Measurements from ENCODE around the gene HEATR1. TPM values are rescaled to one million over a fixed set of nuclear protein-coding genes. Genes with fewer than 3 reads are reported as not detected.

HEATR1 gene
- total and polyA plus RNA-seq, 2 donors (not counting 1 experiment from before 2014, with no cell fraction given) = 6.1 to 50.6 TPM

DNA sequence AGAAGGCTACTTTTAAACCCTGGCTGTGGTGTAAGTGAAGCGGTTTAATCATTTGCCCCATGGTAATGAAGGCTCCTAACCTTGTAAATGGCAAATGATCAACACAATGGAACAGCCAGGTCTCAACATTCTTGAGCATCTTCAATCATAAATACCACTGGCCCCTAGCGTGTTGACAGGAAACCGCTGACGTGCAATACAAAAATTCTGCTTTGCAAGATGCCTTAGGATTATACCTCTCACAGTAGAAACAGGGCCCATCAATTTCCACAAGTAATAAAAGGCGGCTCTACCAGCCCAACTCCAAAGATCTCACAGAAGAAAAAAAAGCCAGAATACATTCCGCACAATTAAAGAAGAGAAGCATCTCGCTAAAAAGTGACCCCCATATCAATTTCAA lies 47.7 kb downstream of the HEATR1 start:
- TF ChIP-seq EZH2 (IDR thresholded peaks at IDR 0.05; ENCODE audit: borderline replicate concordance, insufficient read depth, low read depth, low read length, poor library complexity, severe bottlenecking) = no peak
- TF ChIP-seq, protein P1, sequence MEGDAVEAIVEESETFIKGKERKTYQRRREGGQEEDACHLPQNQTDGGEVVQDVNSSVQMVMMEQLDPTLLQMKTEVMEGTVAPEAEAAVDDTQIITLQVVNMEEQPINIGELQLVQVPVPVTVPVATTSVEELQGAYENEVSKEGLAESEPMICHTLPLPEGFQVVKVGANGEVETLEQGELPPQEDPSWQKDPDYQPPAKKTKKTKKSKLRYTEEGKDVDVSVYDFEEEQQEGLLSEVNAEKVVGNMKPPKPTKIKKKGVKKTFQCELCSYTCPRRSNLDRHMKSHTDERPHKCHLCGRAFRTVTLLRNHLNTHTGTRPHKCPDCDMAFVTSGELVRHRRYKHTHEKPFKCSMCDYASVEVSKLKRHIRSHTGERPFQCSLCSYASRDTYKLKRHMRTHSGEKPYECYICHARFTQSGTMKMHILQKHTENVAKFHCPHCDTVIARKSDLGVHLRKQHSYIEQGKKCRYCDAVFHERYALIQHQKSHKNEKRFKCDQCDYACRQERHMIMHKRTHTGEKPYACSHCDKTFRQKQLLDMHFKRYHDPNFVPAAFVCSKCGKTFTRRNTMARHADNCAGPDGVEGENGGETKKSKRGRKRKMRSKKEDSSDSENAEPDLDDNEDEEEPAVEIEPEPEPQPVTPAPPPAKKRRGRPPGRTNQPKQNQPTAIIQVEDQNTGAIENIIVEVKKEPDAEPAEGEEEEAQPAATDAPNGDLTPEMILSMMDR (IDR thresholded peaks at IDR 0.05) = no peak
- ChIA-PET CTCF (no interaction called here), POLR2A (no interaction called here)
- no peak overlapping the region for H3K27ac Mint-ChIP-seq
- Histone ChIP-seq H4K20me1 (ENCODE audit: control insufficient read depth, insufficient read depth, low read length, poor library complexity, severe bottlenecking) (no peaks in the 10 kb centered on the region), H2AFZ (ENCODE audit: insufficient read depth, low read depth, low read length, poor library complexity, severe bottlenecking) (no peak overlapping the region), H3K4me2 (replicated peaks; ENCODE audit: low read depth, low read length, poor library complexity, severe bottlenecking) (no peak overlapping the region), H3K4me3 (ENCODE audit: control extremely low read depth in 1 of 5, extremely low read depth in 1 of 5, insufficient read depth in 1 of 5, low read depth in 2 of 5, low read length in 4 of 5) (no peak overlapping the region), H3K79me2 (ENCODE audit: control insufficient read depth, insufficient read depth, low read length) (no peaks in the 10 kb centered on the region), H3K4me1 (ENCODE audit: control insufficient read depth in 2 of 2, insufficient read depth in 2 of 2, low read length in 2 of 2) (no peaks in the 10 kb centered on the region), H3K9ac (ENCODE audit: low read length) (no peak overlapping the region), H3K9me3 (ENCODE audit: control extremely low read depth in 1 of 3, control insufficient read depth in 2 of 3, insufficient read depth in 1 of 3, low read length in 2 of 3) (no peaks in the 10 kb centered on the region), H3K27me3 (replicated peaks in 1 of 4; ENCODE audit: control extremely low read depth in 1 of 4, control insufficient read depth in 3 of 4, insufficient read depth in 4 of 4, low read length in 3 of 4) (no peaks in the 10 kb centered on the region), H3K36me3 (replicated peaks in 1 of 2; ENCODE audit: control extremely low read depth in 1 of 2, control insufficient read depth in 1 of 2, extremely low read depth in 1 of 2, insufficient read depth in 2 of 2, low read length in 1 of 2) (peaks cover 3 to 93% of the 10 kb centered on the region in 2 experiments), H3K27ac (ENCODE audit: low read length in 2 of 2) (no peak overlapping the region)
- no peaks in the 10 kb centered on the region for H3K27me3 Mint-ChIP-seq
- no peaks in the 10 kb centered on the region for H3K9me3 Mint-ChIP-seq (ENCODE audit: insufficient read depth)
- H3K4me3 Mint-ChIP-seq = no peak overlapping the region
- no peaks in the 10 kb centered on the region for H3K4me1 Mint-ChIP-seq
- 100% methylated on average over 4 of the region's 7 CpGs for WGBS (ENCODE audit: insufficient coverage)
- no peak for ATAC-seq (ENCODE audit: low read depth)
- no peak for DNase-seq
- intact Hi-C loops (cut with micrococcal nuclease) = no loop called here

DNA sequence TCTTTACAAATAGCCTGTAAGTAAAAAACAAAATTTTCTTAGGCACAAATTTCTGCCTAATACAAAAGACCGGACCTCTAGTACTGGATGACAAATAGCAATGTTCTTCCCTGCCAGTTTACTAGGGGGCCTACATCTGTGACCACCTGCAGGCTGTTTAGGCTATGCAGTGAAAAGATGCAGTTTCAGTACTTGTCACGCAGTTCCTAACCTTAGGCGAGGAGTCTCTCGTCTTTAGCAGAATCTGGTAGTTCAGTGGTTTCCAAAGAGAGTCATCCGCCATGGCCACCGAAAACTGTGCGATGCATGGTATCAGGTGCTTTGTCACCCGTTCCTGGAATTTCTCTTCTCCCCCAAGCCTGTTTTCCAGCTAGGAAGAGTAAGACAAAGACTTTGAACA lies 50.9 kb downstream of the HEATR1 start:
- Mint-ChIP-seq H3K9me3 (ENCODE audit: insufficient read depth) (no peaks in the 10 kb centered on the region), H3K27me3 (no peaks in the 10 kb centered on the region), H3K27ac (no peak overlapping the region), H3K4me1 (no peaks in the 10 kb centered on the region), H3K4me3 (no peak overlapping the region)
- POLR2A ChIA-PET = no interaction called here
- Histone ChIP-seq H3K4me2 (replicated peaks; ENCODE audit: low read depth, low read length, poor library complexity, severe bottlenecking) (no peak overlapping the region), H3K4me1 (ENCODE audit: control insufficient read depth in 2 of 2, insufficient read depth in 2 of 2, low read length in 2 of 2) (no peaks in the 10 kb centered on the region), H3K9me3 (ENCODE audit: control extremely low read depth in 1 of 3, control insufficient read depth in 2 of 3, insufficient read depth in 1 of 3, low read length in 2 of 3) (no peaks in the 10 kb centered on the region), H3K36me3 (replicated peaks in 1 of 2; ENCODE audit: control extremely low read depth in 1 of 2, control insufficient read depth in 1 of 2, extremely low read depth in 1 of 2, insufficient read depth in 2 of 2, low read length in 1 of 2) (peaks cover 2 to 90% of the 10 kb centered on the region in 2 experiments), H3K27ac (ENCODE audit: low read length in 2 of 2) (no peak overlapping the region), H3K79me2 (ENCODE audit: control insufficient read depth, insufficient read depth, low read length) (no peaks in the 10 kb centered on the region), H2AFZ (ENCODE audit: insufficient read depth, low read depth, low read length, poor library complexity, severe bottlenecking) (no peak overlapping the region), H3K9ac (ENCODE audit: low read length) (no peak overlapping the region), H3K27me3 (replicated peaks in 1 of 4; ENCODE audit: control extremely low read depth in 1 of 4, control insufficient read depth in 3 of 4, insufficient read depth in 4 of 4, low read length in 3 of 4) (no peaks in the 10 kb centered on the region), H3K4me3 (ENCODE audit: control extremely low read depth in 1 of 5, extremely low read depth in 1 of 5, insufficient read depth in 1 of 5, low read depth in 2 of 5, low read length in 4 of 5) (no peak overlapping the region), H4K20me1 (ENCODE audit: control insufficient read depth, insufficient read depth, low read length, poor library complexity, severe bottlenecking) (no peaks in the 10 kb centered on the region)
- TF ChIP-seq EZH2 (IDR thresholded peaks at IDR 0.05; ENCODE audit: borderline replicate concordance, insufficient read depth, low read depth, low read length, poor library complexity, severe bottlenecking) = no peak
- TF ChIP-seq, protein P1 (IDR thresholded peaks at IDR 0.05) = no peak
- CTCF ChIA-PET = no interaction called here
- ATAC-seq (ENCODE audit: low read depth) = no peak
- 79% methylated on average over 5 of the region's 8 CpGs for WGBS (ENCODE audit: insufficient coverage)
- no peak for DNase-seq
- intact Hi-C loops (cut with micrococcal nuclease) = no loop called here

All from B cell (primary cell).